Adrenal gland (tissue), 5 donors: ENCODE data around the gene SLFN12.

Experiments used
- POLR2A ChIP-seq, 2 donors: fragments of 450-650 bp; IDR thresholded peaks; one replicate each; pipeline ENCODE4 v1.6.1; 2017; ENCODE audit warnings: antibody characterized with exemption in 2 of 2, mild to moderate bottlenecking in 2 of 2, moderate library complexity in 1 of 2
- TF ChIP-seq, protein P1 (sequence below), 6 experiments: fragments of 450-650 bp in 4 of 6; fragments of 200-600 bp in 2 of 6; sonication (generic) in 1 of 6; IDR thresholded peaks; 1 replicate in 5 of 6; 2 replicates in 1 of 6; pipeline versions ENCODE4 v1.5.1 to v1.8.0; 2016 to 2021; ENCODE audit warnings: antibody characterized with exemption in 6 of 6, mild to moderate bottlenecking in 2 of 6, moderate library complexity in 1 of 6
- donor health status: DM: no; HTN: no; CAD: no.

DNA sequence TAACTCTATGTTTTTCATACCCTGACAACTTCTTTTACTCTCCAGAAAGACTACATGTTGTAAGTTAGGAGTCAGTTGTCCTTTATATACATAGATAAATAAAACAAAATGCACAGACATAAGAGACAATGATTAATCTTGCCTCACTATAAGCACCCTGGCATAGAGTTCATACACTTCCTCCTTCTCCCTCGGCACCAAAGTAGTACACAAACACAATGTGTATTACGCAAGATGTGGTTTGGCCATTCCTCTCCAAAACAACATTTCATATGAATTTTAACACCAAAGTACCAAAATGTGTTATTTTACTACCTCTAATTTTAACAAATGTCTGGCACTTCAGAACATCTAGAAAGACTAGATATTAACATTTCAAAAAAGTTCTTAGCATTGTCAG lies 41.6 kb downstream of the SLFN12 start:
- TF ChIP-seq POLR2A (IDR thresholded peaks at IDR 0.05): no peak
- TF ChIP-seq, protein P1, sequence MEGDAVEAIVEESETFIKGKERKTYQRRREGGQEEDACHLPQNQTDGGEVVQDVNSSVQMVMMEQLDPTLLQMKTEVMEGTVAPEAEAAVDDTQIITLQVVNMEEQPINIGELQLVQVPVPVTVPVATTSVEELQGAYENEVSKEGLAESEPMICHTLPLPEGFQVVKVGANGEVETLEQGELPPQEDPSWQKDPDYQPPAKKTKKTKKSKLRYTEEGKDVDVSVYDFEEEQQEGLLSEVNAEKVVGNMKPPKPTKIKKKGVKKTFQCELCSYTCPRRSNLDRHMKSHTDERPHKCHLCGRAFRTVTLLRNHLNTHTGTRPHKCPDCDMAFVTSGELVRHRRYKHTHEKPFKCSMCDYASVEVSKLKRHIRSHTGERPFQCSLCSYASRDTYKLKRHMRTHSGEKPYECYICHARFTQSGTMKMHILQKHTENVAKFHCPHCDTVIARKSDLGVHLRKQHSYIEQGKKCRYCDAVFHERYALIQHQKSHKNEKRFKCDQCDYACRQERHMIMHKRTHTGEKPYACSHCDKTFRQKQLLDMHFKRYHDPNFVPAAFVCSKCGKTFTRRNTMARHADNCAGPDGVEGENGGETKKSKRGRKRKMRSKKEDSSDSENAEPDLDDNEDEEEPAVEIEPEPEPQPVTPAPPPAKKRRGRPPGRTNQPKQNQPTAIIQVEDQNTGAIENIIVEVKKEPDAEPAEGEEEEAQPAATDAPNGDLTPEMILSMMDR (IDR thresholded peaks at IDR 0.05): no peak
